ENCODE data around the gene SFI1.
A peak's percentile ranks its signal among the peaks of the same experiment; 100 is the strongest.

The SFI1 gene, protein sequence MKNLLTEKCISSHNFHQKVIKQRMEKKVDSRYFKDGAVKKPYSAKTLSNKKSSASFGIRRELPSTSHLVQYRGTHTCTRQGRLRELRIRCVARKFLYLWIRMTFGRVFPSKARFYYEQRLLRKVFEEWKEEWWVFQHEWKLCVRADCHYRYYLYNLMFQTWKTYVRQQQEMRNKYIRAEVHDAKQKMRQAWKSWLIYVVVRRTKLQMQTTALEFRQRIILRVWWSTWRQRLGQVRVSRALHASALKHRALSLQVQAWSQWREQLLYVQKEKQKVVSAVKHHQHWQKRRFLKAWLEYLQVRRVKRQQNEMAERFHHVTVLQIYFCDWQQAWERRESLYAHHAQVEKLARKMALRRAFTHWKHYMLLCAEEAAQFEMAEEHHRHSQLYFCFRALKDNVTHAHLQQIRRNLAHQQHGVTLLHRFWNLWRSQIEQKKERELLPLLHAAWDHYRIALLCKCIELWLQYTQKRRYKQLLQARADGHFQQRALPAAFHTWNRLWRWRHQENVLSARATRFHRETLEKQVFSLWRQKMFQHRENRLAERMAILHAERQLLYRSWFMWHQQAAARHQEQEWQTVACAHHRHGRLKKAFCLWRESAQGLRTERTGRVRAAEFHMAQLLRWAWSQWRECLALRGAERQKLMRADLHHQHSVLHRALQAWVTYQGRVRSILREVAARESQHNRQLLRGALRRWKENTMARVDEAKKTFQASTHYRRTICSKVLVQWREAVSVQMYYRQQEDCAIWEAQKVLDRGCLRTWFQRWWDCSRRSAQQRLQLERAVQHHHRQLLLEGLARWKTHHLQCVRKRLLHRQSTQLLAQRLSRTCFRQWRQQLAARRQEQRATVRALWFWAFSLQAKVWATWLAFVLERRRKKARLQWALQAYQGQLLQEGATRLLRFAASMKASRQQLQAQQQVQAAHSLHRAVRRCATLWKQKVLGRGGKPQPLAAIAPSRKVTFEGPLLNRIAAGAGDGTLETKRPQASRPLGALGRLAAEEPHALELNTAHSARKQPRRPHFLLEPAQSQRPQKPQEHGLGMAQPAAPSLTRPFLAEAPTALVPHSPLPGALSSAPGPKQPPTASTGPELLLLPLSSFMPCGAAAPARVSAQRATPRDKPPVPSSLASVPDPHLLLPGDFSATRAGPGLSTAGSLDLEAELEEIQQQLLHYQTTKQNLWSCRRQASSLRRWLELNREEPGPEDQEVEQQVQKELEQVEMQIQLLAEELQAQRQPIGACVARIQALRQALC

DNA sequence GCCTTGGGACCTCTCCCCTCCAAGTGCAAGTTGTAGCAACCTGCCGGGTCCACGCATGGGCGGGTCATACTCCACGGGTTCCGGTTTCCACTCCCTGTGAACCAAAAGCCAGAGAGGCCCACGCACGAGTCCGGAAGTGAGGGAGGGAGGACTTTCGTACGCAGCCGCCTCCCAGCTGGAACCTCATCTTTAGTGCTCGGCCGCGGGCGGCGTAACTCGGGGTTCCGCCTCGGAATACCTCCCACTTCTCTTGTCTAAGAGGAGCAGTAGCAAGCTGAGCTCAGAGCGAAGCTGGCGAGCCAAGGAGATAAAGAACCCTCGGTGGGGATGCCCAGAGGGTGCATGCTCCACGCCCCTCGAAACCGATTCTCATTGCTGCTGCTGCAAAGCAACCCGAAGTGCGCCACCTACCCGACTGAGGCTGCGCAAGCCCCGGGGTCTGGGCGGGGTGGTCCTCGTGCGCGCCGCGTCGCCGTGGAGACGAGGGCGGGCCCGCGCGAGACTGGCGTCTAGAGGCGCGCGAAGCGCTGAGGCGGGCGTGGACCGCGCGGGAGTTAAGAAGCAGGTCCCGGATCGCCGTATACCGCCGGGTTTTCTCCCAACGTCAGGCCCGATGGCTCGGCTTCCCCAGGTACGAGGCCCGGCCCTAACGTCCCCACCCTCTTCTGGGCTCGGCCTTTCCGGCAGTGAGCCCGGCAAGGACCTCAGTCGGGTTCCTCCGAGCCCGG is at the start of gene SFI1:
SFI1 (plus strand) TSS at position 530 of the 728 bp plus-strand sequence. CDS start 11,749 bp downstream, outside the sequence.
- Histone ChIP-seq H3K9me3 (no peaks in the 10 kb centered on the region), H3K27me3 (no peaks in the 10 kb centered on the region), H3K27ac (peak within 1 kb of the TSS; percentile 93), H3K4me3 (ENCODE audit: low read depth in 1 of 2, low read length in 1 of 2) (peak within 1 kb of the TSS; percentile 84 to 90), H3K36me3 (no peaks in the 10 kb centered on the region), H3K4me1 (ENCODE audit: control insufficient read depth in 1 of 2, insufficient read depth in 1 of 2, low read depth in 1 of 2, low read length in 1 of 2) (peaks cover 24 to 27% of the 10 kb centered on the region in 2 experiments)
- TF ChIP-seq, protein P1, sequence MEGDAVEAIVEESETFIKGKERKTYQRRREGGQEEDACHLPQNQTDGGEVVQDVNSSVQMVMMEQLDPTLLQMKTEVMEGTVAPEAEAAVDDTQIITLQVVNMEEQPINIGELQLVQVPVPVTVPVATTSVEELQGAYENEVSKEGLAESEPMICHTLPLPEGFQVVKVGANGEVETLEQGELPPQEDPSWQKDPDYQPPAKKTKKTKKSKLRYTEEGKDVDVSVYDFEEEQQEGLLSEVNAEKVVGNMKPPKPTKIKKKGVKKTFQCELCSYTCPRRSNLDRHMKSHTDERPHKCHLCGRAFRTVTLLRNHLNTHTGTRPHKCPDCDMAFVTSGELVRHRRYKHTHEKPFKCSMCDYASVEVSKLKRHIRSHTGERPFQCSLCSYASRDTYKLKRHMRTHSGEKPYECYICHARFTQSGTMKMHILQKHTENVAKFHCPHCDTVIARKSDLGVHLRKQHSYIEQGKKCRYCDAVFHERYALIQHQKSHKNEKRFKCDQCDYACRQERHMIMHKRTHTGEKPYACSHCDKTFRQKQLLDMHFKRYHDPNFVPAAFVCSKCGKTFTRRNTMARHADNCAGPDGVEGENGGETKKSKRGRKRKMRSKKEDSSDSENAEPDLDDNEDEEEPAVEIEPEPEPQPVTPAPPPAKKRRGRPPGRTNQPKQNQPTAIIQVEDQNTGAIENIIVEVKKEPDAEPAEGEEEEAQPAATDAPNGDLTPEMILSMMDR (IDR thresholded peaks at IDR 0.05): peak; percentile 45

DNA sequence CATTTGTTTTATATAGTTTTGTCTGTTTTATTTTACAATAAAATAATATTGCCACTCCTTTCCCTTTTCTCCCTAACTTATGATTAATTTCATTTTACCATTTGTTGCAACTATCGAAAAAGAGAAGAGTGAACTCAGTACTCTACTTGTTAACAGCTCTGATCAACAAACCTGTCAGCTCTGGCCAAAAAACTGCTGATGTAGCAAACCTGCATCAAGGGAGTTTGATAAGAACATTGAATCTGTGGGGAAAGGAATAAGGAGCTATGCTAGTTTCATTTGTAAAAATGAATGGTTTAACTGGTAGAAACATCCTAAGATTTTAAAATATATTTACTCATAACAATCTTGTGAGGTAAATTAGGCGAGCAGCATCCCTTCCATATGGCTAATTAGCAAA is 49.6 kb upstream of the SFI1 start:
- Histone ChIP-seq H3K9me3 (no peaks in the 10 kb centered on the region), H3K27me3 (no peaks in the 10 kb centered on the region), H3K36me3 (peaks cover 81% of the 10 kb centered on the region), H3K4me1 (ENCODE audit: control insufficient read depth in 1 of 2, insufficient read depth in 1 of 2, low read depth in 1 of 2, low read length in 1 of 2) (peaks cover 0 to 2% of the 10 kb centered on the region in 2 experiments), H3K27ac (no peak overlapping the region), H3K4me3 (ENCODE audit: low read depth in 1 of 2, low read length in 1 of 2) (no peak overlapping the region)
- TF ChIP-seq, protein P1 (IDR thresholded peaks at IDR 0.05): no peak

DNA sequence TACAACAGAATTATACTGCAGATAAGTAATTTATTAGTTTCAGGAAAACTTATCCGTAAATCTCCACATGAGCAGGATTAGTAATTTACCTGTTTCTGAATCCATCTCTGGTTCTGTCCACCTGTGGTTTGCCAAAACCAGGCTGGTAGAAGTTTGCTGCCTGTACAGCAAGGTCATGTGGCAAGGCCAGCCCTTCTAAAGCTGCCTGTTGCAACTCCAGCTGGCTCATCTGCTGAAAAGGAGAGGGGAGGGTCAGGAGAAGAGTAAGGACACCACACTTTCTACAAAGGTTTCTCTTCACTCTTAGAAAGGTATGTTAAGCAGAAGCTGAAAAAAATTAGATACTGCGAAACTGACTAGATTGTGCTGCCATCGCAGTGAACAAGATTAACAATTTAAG is 49.0 kb upstream of the SFI1 start:
- Histone ChIP-seq H3K27ac (no peak overlapping the region), H3K4me3 (ENCODE audit: low read depth in 1 of 2, low read length in 1 of 2) (no peak overlapping the region), H3K36me3 (peaks cover 81% of the 10 kb centered on the region), H3K4me1 (ENCODE audit: control insufficient read depth in 1 of 2, insufficient read depth in 1 of 2, low read depth in 1 of 2, low read length in 1 of 2) (peaks cover 0 to 8% of the 10 kb centered on the region in 2 experiments), H3K9me3 (no peaks in the 10 kb centered on the region), H3K27me3 (no peaks in the 10 kb centered on the region)
- TF ChIP-seq, protein P1 (IDR thresholded peaks at IDR 0.05): no peak

DNA sequence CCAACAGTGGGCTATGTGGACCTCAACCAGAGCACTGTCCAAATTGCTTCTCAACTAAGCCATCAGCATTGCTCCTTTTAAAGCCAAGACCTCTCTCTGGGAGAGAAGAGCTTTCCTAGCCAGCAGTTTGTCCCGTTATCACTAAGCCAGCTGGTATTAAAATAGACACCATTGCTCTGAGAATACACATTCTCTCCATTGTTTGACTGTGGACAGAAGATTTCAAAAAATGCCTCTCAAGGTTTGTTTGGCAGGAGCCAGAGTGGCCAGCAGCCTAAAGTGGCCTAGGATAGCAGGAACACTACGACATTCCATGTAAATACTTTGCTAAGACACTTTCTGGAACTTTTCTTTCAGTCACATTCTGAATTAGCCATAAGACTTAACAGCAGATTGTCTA is 48.0 kb upstream of the SFI1 start:
- no peak overlapping the region for H3K4me3 ChIP-seq (ENCODE audit: low read depth in 1 of 2, low read length in 1 of 2)
- no peaks in the 10 kb centered on the region for H3K27me3 ChIP-seq
- TF ChIP-seq, protein P1 (IDR thresholded peaks at IDR 0.05): no peak
- no peak overlapping the region for H3K27ac ChIP-seq
- H3K4me1 ChIP-seq (ENCODE audit: control insufficient read depth in 1 of 2, insufficient read depth in 1 of 2, low read depth in 1 of 2, low read length in 1 of 2): peaks cover 0 to 10% of the 10 kb centered on the region in 2 experiments
- no peaks in the 10 kb centered on the region for H3K9me3 ChIP-seq
- peaks cover 79% of the 10 kb centered on the region for H3K36me3 ChIP-seq
